ENCODE results near the gene CD40.

Gene CD40

DNA sequence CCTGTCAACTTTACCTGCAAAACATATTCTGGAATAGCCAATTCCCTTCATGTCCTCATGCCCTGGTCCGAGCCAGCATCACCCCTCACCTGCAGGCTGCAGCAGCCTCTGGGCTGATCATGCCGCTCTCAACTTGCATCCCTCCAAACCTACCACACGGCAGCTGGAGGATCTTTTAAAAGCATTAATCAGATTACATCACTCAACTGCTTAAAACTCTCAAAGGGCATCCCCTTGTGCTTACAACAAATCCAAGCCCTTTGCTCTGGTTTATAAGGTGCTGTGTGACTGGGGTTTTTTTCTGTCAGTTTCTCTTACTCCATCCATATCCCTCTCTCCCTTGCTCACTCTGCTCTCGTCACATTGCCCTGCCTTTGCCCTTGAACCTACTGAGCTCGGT is 24.0 kb downstream of the CD40 start:
- TF ChIP-seq CTCF (IDR thresholded peaks at IDR 0.05; ENCODE audit: extremely low read depth, insufficient read depth, missing control alignments): no peak
- in situ Hi-C loops (cut with MboI; ENCODE audit: low pct_unique_long_range_greater_than_20kb, low sequenced_read_pairs, unreplicated experiment): no loop called here
- no peak for DNase-seq (ENCODE audit: low spot score)

DNA sequence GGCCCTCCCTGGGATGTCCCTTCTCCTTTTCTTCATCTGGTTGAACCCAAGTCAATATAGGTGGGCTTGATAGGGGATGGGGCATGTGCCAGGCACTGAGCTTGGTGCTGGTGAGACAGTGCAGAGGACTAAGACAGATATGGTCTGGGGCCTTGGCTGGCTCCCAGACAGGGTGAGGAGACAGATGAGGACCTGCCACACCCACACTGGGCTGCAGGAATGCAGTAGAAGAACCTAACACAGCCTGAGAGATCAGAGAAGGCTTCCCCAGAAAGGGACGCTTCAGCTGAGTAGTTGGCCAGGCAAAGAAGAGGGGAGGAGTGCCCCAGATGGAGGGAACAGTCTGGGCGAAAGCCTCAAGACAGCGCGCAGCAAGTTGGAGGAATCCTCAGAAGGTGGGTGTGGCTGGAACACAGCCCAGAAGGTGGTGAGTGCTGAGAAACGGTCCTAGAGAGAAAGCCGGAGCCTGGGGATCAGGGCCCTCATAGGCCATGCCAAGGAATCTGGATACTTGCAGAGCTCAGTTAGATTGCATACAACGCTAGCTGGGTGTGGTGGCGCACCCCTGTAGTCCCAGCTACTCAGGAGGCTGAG is 26.4 kb downstream of the CD40 start:
- TF ChIP-seq CTCF (IDR thresholded peaks at IDR 0.05; ENCODE audit: extremely low read depth, insufficient read depth, missing control alignments): no peak
- in situ Hi-C loops (cut with MboI; ENCODE audit: low pct_unique_long_range_greater_than_20kb, low sequenced_read_pairs, unreplicated experiment): no loop called here
- DNase-seq (ENCODE audit: low spot score): no peak

GRCh38 chr20:46145713-46146112 is 27.6 kb downstream of the CD40 start:
- in situ Hi-C loops (cut with MboI; ENCODE audit: low pct_unique_long_range_greater_than_20kb, low sequenced_read_pairs, unreplicated experiment): no loop called here
- no peak for TF ChIP-seq CTCF (IDR thresholded peaks at IDR 0.05; ENCODE audit: extremely low read depth, insufficient read depth, missing control alignments)
- DNase-seq (ENCODE audit: low spot score): no peak

DNA sequence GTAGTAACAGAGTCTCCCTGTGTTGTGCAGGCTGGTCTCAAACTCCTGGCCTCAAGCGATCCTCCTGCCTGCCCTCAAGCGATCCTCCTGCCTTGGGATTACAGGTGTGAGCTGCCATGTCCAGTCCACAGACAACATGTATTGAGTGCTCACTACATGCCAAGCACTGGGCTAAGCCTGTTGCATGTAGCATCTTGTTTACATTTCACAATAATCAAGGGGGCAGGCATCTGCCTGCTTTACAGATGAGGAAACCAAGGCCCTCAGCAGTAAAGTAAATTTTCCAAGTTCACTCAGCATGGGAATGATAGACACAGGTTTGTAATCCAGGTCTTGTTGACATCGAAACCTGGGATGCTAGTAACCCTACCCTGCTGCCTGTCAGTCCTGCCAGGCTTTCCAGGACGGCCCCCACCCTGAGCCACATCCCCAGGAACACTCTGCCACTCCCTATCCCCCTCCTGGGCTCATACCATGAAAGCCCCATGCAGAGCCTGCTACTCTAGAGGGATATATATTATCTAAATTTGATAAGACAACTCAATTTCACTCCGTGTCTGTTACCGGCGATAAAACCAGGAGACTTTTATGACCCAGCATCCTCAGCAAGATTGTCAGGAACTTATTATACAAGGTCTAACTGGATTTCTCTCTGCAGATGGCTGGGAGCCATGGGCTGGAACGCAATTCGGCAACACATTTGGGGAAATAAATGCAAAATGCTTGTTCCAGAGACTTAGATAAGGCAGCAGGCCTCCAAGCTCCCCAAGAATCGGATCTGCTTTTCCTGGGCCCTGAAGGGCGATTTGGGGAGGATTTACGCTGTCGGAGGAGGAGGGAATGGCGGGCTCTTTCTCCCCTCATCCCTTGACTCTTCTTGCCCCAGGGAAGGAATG is 30.4 kb downstream of the CD40 start:
- DNase-seq (ENCODE audit: low spot score): no peak
- TF ChIP-seq CTCF (IDR thresholded peaks at IDR 0.05; ENCODE audit: extremely low read depth, insufficient read depth, missing control alignments): no peak
- in situ Hi-C loops (cut with MboI; ENCODE audit: low pct_unique_long_range_greater_than_20kb, low sequenced_read_pairs, unreplicated experiment): no loop called here

GRCh38 chr20:46150943-46151342 is 32.8 kb downstream of the CD40 start:
- no peak for DNase-seq (ENCODE audit: low spot score)
- in situ Hi-C loops (cut with MboI; ENCODE audit: low pct_unique_long_range_greater_than_20kb, low sequenced_read_pairs, unreplicated experiment): no loop called here

DNA sequence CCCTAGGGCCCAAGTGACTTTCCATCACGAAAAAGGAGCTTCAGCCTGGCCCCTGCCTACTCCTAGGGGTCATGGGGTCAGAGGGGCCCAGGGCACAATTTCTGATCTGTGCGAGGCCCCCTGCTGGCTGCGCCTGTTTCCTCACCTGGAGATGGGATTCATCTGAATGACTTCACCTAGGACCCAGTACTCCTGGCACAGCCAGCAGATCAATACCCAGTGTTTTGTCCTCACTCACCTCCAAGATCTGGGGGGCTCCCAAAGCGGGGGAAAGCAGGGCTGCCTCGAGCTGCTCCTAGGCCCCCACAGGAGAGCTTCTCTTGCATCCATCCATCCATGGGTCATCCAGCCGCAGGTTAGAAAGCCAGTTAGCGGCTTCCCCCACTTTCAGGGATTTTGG is 33.8 kb downstream of the CD40 start:
- in situ Hi-C loops (cut with MboI; ENCODE audit: low pct_unique_long_range_greater_than_20kb, low sequenced_read_pairs, unreplicated experiment): no loop called here
- peak; percentile 65 for DNase-seq (ENCODE audit: low spot score)
- peak; percentile 51 for TF ChIP-seq CTCF (IDR thresholded peaks at IDR 0.05; ENCODE audit: extremely low read depth, insufficient read depth, missing control alignments)

More at GRCh38 chr20:46150943-46151342, 32.8 kb downstream of the CD40 start:
- TF ChIP-seq CTCF (IDR thresholded peaks at IDR 0.05; ENCODE audit: extremely low read depth, insufficient read depth, missing control alignments): no peak

Data from GM13977 (cell line).